GM23338 (cell line): ENCODE measurements around the gene GFPT2. TPM values are rescaled to one million over a fixed set of nuclear protein-coding genes. Genes with fewer than 3 reads are reported as not detected.

Source experiments
- ATAC-seq: fragments of 200-7000 bp; cut with Tn5 transposase; 3 replicates; pipeline ENCODE4 v1.9.1; 2020
- DNase-seq: peaks from one replicate; pipeline ENCODE4 v3.0.0-alpha.2; 2015; ENCODE audit warnings: low spot score
- H2AFZ ChIP-seq: fragments of 200-600 bp; sonication (generic); 2 replicates; pipeline ENCODE4 v1.8.0; 2016; ENCODE audit warnings: antibody characterized with exemption, mild to moderate bottlenecking, moderate library complexity
- H3F3A ChIP-seq: fragments of 200-600 bp; sonication (generic); replicated peaks from 2 replicates; pipeline ENCODE4 v1.8.0; 2017; ENCODE audit warnings: antibody characterized with exemption, mixed run types, low read depth
- H3K27ac ChIP-seq: fragments of 200-600 bp; sonication (generic); 2 replicates; pipeline ENCODE4 v1.6.1; 2016; ENCODE audit warnings: low read depth
- H3K27me3 ChIP-seq: fragments of 200-600 bp; sonication (generic); 2 replicates; pipeline ENCODE4 v1.8.0; 2016; ENCODE audit warnings: mild to moderate bottlenecking, mixed run types, moderate library complexity; ENCODE audit not compliant: insufficient read depth
- H3K36me3 ChIP-seq: fragments of 200-600 bp; sonication (generic); 2 replicates; pipeline ENCODE4 v1.8.0; 2016; ENCODE audit warnings: mild to moderate bottlenecking; ENCODE audit not compliant: insufficient read depth
- H3K4me1 ChIP-seq: fragments of 200-600 bp; sonication (generic); 2 replicates; pipeline ENCODE4 v1.8.0; 2016; ENCODE audit warnings: mild to moderate bottlenecking, moderate library complexity; ENCODE audit not compliant: insufficient read depth
- H3K4me2 ChIP-seq: fragments of 200-600 bp; sonication (generic); 2 replicates; pipeline ENCODE4 v1.7.1; 2017; ENCODE audit warnings: mixed run types
- H3K4me3 ChIP-seq: fragments of 200-600 bp; sonication (generic); 2 replicates; pipeline ENCODE4 v1.6.1; 2016; ENCODE audit warnings: mixed run types
- H3K79me2 ChIP-seq: fragments of 200-600 bp; sonication (generic); replicated peaks from 2 replicates; pipeline ENCODE4 v1.8.0; 2017; ENCODE audit warnings: mild to moderate bottlenecking; ENCODE audit not compliant: insufficient read depth
- H3K9me2 ChIP-seq: fragments of 200-600 bp; sonication (generic); 2 replicates; pipeline ENCODE4 v1.8.0; 2017; ENCODE audit not compliant: insufficient read depth
- H4K20me1 ChIP-seq: fragments of 200-600 bp; sonication (generic); replicated peaks from 2 replicates; pipeline ENCODE4 v1.8.0; 2017; ENCODE audit warnings: mild to moderate bottlenecking; ENCODE audit not compliant: insufficient read depth
- H3K27ac Mint-ChIP-seq: 2 replicates; pipeline ENCODE4 v1.8.0; 2020; ENCODE audit warnings: inconsistent platforms, mild to moderate bottlenecking, moderate library complexity, mixed read lengths
- H3K27me3 Mint-ChIP-seq: 3 replicates; pipeline ENCODE4 v1.8.0; 2022; ENCODE audit warnings: low read depth, mild to moderate bottlenecking, moderate library complexity, mixed read lengths, inconsistent platforms; ENCODE audit not compliant: insufficient read depth, poor library complexity
- H3K36me3 Mint-ChIP-seq: 3 replicates; pipeline ENCODE4 v1.8.0; 2021; ENCODE audit warnings: low read depth, mild to moderate bottlenecking, inconsistent platforms, moderate library complexity, mixed read lengths
- H3K4me1 Mint-ChIP-seq: 3 replicates; pipeline ENCODE4 v1.8.0; 2020; ENCODE audit warnings: mild to moderate bottlenecking, inconsistent platforms, mixed read lengths
- H3K4me3 Mint-ChIP-seq: 3 replicates; pipeline ENCODE4 v1.8.0; 2021; ENCODE audit warnings: moderate library complexity, mild to moderate bottlenecking, inconsistent platforms, mixed read lengths
- H3K9me3 Mint-ChIP-seq: 3 replicates; pipeline ENCODE4 v1.8.0; 2020; ENCODE audit warnings: moderate library complexity, mild to moderate bottlenecking, inconsistent platforms, mixed read lengths
- CREB1 ChIP-seq: fragments of 250-450 bp; sonication (Bioruptor Pico); IDR thresholded peaks from 2 replicates; pipeline ENCODE4 v1.5.0; 2020; ENCODE audit warnings: low read depth, mild to moderate bottlenecking, moderate library complexity
- CTCF ChIP-seq, 2 experiments: fragments of 200-600 bp in 1 of 2; sonication (generic) in 1 of 2; conservative IDR thresholded peaks; 2 replicates each; pipeline versions ENCODE4 v1.5.1 to v1.6.1; 2016 to 2017; ENCODE audit warnings: antibody characterized with exemption in 2 of 2, low read depth in 2 of 2, mild to moderate bottlenecking in 2 of 2, moderate library complexity in 1 of 2
- ETS1 ChIP-seq: IDR thresholded peaks from 2 replicates; pipeline ENCODE4 v1.6.1; 2016; ENCODE audit warnings: antibody characterized with exemption
- EZH2 ChIP-seq: fragments of 200-600 bp; sonication (generic); IDR thresholded peaks from one replicate; pipeline ENCODE4 v1.8.0; 2017; ENCODE audit warnings: antibody characterized with exemption, mild to moderate bottlenecking, low read depth; ENCODE audit not compliant: unreplicated experiment
- EZH2phosphoT487 ChIP-seq: fragments of 200-600 bp; sonication (generic); IDR thresholded peaks from one replicate; pipeline ENCODE4 v1.8.1; 2018; ENCODE audit warnings: antibody characterized with exemption; ENCODE audit not compliant: unreplicated experiment
- JUNB ChIP-seq: IDR thresholded peaks from one replicate; pipeline ENCODE4 v1.6.1; 2016; ENCODE audit warnings: antibody characterized with exemption; ENCODE audit not compliant: unreplicated experiment
- NANOG ChIP-seq: IDR thresholded peaks from 2 replicates; pipeline ENCODE4 v1.6.1; 2016; ENCODE audit warnings: antibody characterized with exemption, borderline replicate concordance
- POLR2AphosphoS5 ChIP-seq: IDR thresholded peaks from 2 replicates; pipeline ENCODE4 v1.6.1; 2016; ENCODE audit warnings: antibody characterized with exemption, low read depth
- REST ChIP-seq: IDR thresholded peaks from one replicate; pipeline ENCODE4 v1.6.1; 2018; ENCODE audit warnings: antibody characterized with exemption; ENCODE audit not compliant: unreplicated experiment
- STAT1 ChIP-seq: IDR thresholded peaks from one replicate; pipeline ENCODE4 v1.6.1; 2016; ENCODE audit warnings: antibody characterized with exemption; ENCODE audit not compliant: unreplicated experiment
- ZNF114 ChIP-seq: fragments of 250-450 bp; sonication (Bioruptor Pico); IDR thresholded peaks from 2 replicates; pipeline ENCODE4 v1.5.0; 2020; ENCODE audit warnings: mild to moderate bottlenecking, moderate library complexity
- ZNF331 ChIP-seq: fragments of 250-450 bp; sonication (Bioruptor Pico); IDR thresholded peaks from 2 replicates; pipeline ENCODE4 v1.5.0; 2020; ENCODE audit warnings: low read depth, mild to moderate bottlenecking, moderate library complexity
- ZNF462 ChIP-seq: fragments of 250-450 bp; sonication (Bioruptor Pico); IDR thresholded peaks from 2 replicates; pipeline ENCODE4 v1.5.0; 2020; ENCODE audit warnings: mild to moderate bottlenecking, moderate library complexity
- polyA plus RNA-seq: library from polyadenylated mRNA; unstranded; fragments of >200 nt; fragmentation: Nextera tagmentation; extraction: Ambion mirVana; gene quantifications from 2 replicates; pipeline ENCODE4 v1.2.1, GENCODE V29; 2016
- total RNA-seq: library from RNA; depleted of rRNA; stranded (reverse); fragments of >200 nt; shearing (Covaris generic); gene quantifications from 2 replicates; pipeline ENCODE4 v1.2.3, GENCODE V29; 2014

The GFPT2 gene
- total and polyA plus RNA-seq, 2 experiments from 2014 or later, result 82.6 to 120 TPM

- Histone ChIP-seq H3K79me2 (peaks cover 68% of the 10 kb centered on the region), H3K27me3 (no peaks in the 10 kb centered on the region), H3F3A (no peaks in the 10 kb centered on the region), H3K4me3 (no peak overlapping the region), H3K36me3 (peaks cover 9% of the 10 kb centered on the region; the same call in 1 of the 2 replicates), H2AFZ (no peak overlapping the region), H3K9me2 (no peaks in the 10 kb centered on the region), H3K4me2 (no peak overlapping the region), H3K4me1 (peaks cover 9% of the 10 kb centered on the region), H3K27ac (no peak overlapping the region), H4K20me1 (peaks cover 8% of the 10 kb centered on the region)
- H3K27ac Mint-ChIP-seq, result no peak overlapping the region
- peaks cover 51% of the 10 kb centered on the region for H3K36me3 Mint-ChIP-seq
- DNase-seq, result no peak
- H3K9me3 Mint-ChIP-seq, result no peaks in the 10 kb centered on the region
- H3K4me3 Mint-ChIP-seq, result no peak overlapping the region
- H3K27me3 Mint-ChIP-seq, result peaks cover 4% of the 10 kb centered on the region
- H3K4me1 Mint-ChIP-seq, result peaks cover 21% of the 10 kb centered on the region
- TF ChIP-seq REST, result no peak
- no peak for TF ChIP-seq ZNF462 (CRISPR knock-in tag)
- TF ChIP-seq JUNB, result no peak
- TF ChIP-seq EZH2, result no peak
- no peak for TF ChIP-seq CREB1
- TF ChIP-seq STAT1, result no peak
- no peak for TF ChIP-seq NANOG
- TF ChIP-seq CTCF (conservative IDR thresholded peaks at IDR 0.05; ENCODE audit: low read depth in 2 of 2), result no peak
- no peak for TF ChIP-seq POLR2AphosphoS5
- TF ChIP-seq ZNF331 (CRISPR knock-in tag), result no peak
- TF ChIP-seq ETS1, result no peak
- TF ChIP-seq EZH2phosphoT487, result no peak
- TF ChIP-seq ZNF114 (CRISPR knock-in tag), result no peak
- ATAC-seq, result no peak
Observed at GRCh38 chr5:180283026-180283615, 70.0 kb downstream of the GFPT2 start.
